Kasumi-1 (cell line): ENCODE data around the gene CDK12.
A peak's percentile ranks its signal among the peaks of the same experiment; 100 is the strongest.

ENCODE experiments used
- DNase-seq, 2 experiments: peaks; one replicate each; lab custom pipeline; 2025; lab: John Stamatoyannopoulos, UW

Gene CDK12

GRCh38 chr17:39548494-39549225 lies 87.4 kb downstream of the CDK12 start:
- no peak for DNase-seq

DNA sequence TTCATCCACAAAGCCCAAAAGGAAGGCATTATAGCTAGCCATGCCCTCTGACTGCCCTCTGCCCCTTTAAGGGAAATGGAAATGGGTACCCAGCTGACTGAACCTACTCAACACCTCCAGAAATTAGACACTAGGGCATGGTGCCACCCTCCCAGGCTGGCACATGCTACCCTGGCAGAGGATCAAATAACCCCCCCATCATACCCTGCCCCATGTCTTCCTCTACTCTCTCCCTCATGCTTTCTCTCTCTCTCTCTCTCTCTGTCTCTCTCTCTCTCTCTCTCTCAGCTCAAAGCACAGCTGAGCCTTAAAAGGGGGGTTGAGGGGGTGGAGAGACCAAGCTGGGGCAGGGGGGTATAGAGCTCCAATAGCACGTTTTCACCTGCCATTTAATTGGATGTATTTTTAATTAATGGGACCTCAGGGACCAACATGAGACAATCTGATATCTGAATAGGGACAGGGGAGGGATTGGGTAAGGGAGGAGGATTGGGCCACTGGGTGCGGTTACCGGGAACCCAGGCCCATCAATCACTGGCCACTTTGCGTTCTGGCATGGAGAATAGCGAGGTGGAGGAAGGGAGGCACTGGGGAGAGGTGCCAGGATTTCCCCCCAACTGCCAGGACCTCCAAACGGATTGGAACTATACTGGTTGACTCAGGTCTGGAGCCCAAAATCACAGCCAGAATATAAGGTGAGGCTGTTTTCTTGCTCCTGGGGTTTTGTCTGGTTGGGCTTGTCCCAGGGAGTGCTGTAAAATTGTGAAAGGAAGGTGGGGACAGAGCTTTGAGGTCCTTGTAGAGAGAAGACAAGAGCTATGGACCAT lies 88.7 kb downstream of the CDK12 start:
- no peak for DNase-seq

- peak; percentile 12 to 26 for DNase-seq
Observed at GRCh38 chr17:39551879-39552278, 90.6 kb downstream of the CDK12 start.

DNA sequence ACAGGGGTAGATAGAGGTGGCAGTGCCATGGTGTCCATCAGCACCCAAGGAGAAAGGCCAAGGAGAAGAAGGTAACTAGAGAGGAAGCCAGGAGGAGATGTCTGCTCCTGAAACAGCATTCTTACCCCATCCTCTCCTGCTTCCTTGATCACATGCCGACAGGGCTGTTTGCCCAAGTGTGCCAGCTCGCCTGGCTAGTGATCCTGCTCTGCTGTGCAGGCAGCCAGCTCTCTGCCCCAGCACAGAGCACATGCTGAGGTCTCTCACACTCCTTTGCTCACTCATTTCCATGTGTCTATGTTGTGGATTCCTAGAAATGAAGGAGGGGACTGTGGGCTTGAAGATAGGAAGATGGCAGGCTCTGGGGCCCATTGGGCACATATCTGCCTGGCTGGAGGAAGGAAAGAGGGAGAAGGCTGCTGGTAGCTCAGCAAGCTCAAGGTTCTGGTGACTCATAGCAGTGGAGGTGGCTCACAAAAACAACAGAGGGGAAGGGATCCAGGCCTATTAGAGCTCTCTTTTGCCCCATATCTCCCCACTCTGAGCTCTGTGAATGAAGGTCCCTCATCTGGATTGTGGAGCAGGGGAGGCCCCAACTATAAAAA lies 92.2 kb downstream of the CDK12 start:
- peak; percentile 24 to 31 for DNase-seq

- no peak for DNase-seq
Observed at GRCh38 chr17:39555368-39555767, 94.1 kb downstream of the CDK12 start.

DNA sequence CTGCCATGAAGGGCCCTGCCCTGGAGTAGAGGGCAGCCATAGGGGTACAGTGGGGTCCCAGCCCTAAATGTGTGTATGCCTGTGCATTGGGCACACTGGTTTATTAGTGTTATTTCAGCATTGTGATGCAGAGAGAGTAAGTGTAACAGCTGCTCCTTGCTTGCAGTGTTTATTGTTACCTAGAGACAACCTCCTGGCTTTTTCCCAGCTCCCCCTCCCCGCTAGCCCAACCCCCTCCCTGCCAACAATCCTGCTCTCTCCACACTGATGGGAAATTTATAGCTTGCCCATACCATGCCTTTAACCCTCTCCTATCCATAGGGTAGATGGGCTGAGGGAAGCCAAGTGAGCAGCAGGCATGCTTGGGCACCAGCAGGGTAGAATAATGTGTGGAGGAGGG lies 95.1 kb downstream of the CDK12 start:
- DNase-seq, result no peak

DNA sequence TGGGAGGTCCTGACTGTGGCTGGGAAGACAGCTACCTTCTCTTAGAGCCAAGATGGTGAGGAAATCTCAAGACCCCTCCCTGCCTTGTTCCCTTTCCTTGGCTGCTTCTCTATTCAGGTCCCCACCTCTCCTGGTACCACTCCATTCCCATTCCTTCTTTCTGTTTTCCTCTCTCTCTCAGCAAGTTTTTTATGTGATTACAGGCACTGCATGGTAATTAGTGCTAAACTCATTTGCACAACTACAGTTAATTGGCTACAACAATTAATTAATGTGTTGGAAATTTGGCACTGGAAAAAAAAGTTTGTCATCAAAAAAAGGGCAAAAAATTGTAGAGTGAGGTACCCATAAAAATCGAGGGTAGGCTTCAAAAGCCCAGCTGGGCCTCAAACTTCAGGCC lies 101.1 kb downstream of the CDK12 start:
- DNase-seq, result no peak

DNA sequence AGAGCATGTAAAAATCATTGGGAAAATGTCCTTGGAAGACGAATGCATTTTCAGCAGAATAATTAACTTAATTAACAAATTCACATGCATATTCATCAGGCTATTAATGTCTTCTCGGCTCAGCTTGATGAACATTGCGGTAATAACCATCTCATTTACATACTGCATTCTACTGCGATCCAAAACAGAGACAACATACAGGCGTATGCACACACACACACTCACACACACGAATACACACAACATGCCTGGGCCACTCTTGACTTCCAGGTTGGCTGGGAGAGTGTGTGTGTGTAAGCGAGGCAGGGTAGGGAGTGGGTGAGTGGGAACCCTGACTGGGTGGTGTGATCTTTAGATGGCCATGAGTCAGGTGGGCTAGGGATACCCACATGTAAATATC lies 101.7 kb downstream of the CDK12 start:
- DNase-seq, result no peak

DNA sequence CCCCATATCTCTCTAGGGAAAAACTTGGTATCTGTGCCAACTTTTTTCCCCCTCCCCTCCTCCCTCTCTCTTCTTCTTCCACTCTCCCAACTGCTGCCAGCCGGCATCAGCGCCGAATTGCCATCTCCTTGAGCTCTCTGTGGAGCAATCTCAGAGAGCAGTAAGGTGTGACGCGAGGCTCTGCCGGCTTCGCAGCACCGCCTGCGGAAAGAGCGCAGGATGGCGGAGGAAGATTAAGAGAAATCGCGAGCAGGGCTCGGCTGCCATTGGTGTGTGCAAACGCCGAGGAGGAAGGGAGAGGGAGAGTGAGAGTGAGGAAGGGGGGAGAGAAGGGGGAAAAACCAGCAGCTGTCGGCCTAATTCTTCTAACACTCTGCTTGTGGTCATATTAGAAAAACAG lies 102.2 kb downstream of the CDK12 start:
- DNase-seq, result no peak

GRCh38 chr17:39564211-39564848 lies 103.0 kb downstream of the CDK12 start:
- no peak for DNase-seq

DNA sequence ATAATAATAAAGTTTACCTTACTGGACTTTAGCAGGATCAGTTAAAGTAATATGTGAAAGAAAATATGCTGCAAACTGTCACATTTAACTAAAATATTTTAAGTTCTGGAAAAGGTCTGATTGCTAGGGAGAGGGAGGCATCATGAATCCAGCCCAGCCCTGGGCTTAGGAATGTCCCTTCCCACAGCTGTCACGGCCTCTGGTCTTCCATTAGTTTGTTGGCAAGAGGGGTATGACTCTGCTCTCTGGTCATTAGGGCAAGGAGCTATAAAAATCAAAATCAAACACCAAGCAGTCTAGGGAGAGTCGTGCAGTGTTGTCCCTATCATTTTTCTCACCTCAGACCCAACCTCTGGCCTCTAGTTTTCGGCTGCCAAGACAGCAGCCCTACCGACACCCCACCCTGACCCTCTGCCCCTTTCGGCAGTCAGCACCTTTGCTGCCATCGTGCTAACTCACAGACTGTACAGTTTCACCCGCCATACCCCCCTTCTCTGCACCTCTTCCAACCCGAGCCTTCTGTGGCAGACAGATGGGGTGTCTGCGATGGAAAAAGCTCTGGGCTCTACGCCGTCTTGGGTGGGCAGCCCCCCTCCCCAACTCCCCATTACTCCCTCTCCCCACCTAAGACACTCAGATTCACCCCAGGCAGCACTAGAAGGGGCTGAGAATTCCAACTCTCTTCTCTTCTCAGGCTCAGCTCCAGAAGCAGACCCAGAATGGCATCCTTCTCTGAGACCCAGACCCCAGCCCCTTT lies 105.0 kb downstream of the CDK12 start:
- no peak for DNase-seq

DNA sequence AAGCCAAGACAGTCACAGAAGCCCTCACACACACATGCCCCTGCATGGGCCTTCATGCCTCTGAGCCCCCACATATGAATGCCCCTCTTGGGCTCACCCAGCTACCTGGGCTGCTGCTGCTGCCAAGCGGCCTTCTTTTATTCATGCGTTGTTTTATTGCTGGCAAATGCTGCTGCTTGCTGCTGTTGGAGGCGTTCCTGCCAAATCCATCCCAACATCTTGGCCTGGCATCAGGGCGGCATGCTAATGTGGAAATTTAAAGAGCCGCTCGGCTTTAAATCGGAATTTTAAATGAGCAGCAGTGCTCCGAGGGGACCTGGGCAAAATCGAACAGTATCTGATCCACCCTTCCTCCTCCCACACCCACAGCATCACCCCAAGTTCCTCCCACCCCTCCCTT lies 107.4 kb downstream of the CDK12 start:
- DNase-seq, result no peak

DNA sequence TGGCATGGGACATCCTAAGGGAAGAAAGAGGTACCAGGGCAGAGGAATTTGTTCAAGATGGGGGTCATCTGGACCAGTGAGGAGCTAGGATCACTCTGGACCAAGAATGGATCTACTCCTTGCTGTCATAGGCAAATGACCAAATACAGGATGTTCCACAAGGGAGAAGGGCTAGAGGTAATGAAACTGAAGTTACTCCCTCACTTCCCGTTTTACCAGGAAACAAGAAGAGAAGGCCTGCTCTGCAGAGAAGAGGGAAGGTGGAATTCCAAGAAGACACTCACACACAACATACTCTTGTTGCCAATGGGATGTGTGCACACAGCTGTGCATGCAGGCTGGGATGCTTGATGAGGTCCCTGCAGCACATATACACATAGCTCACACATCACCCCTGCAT lies 107.8 kb downstream of the CDK12 start:
- peak in 1 of 2 experiments; percentile 4 for DNase-seq

- no peak for DNase-seq
Observed at GRCh38 chr17:39572121-39572520, 110.8 kb downstream of the CDK12 start.

GRCh38 chr17:39573447-39574298 lies 112.4 kb downstream of the CDK12 start:
- DNase-seq, result peak; percentile 27 to 32

DNA sequence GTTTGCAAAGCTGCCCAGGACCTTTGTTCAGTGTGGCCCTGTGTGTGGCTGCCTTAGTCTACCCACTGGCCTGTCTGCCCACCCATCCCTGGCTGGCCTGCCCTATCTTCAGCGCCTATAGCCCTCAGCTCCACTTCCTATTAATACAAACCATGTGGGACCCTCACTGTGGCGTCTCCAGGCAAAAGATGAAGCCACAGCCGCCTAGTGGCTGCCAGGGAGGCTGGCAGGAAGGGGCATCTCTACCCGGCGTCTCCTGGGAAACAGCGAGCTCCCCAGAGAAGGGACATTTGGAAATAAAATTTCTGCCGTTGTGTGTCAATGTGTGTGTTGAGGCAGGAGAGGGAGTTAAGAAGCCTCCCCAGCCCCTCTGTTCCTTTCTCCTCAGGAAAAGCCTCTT lies 114.9 kb downstream of the CDK12 start:
- peak; percentile 48 to 57 for DNase-seq

- no peak for DNase-seq
Observed at GRCh38 chr17:39578272-39578671, 117.0 kb downstream of the CDK12 start.

DNA sequence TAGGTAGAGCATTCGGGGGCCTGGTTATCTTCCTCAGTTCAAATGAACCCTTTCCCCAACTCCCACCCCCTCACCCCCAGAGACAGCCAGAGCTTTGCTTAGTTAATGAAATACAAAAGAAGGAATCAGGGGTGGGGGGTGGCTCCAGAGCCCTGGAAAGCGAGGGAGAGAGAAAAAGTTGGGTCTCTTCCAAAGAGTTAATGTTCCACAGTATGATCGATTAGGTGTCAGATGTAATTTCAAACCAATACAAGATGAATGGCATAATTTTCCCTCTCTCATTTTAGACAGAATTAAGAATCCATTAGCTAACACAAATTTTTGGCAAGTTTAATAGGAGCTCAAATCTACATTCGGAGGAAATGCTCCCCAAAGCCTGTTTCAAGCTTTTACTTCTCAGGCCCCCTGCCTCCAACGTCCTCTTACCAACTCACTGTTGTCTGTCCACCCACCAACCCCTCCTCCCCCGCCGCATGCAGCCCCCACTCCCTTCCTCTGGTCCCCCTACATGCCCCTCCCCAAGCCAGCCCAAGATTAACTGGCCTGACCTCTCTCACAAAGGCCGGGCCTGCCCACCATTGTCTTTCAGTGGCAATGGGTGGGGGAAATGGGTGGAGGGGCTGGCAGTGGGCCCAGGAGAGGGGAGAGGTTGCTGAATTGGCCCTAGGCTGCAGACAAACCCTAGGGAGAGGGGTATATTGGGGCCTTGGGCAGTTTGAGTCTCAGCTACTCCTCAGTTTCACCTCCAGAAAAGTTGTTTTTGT lies 118.2 kb downstream of the CDK12 start:
- DNase-seq, result no peak

DNA sequence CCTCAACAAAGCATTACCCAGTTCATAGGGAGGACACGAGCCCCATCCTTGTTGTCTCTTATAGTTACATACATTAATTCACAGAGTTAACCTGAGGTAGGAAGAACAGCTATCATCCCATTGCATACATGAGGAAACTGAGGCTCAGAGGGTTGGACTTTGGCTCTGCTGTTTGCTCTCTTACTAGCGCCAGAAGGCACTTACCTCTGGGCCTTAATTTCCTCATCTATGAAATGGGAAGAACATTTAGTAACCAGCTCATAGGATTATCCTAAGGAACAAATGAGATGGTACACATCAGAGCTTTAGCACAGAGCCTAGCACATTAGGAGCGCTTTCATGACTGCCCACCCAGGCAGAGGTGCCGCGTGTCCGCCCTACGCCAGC lies 118.8 kb downstream of the CDK12 start:
- no peak for DNase-seq
